BLaER1 (cell line): ENCODE data around the gene C1orf105.
A peak's percentile ranks its signal among the peaks of the same experiment; 100 is the strongest.

ENCODE experiments used
- H3K27ac ChIP-seq: shearing (Covaris generic); formaldehyde crosslinking; 2 replicates; pipeline ENCODE4 v1.8.1; 2022
- H3K27me3 ChIP-seq: shearing (Covaris generic); formaldehyde crosslinking; 2 replicates; pipeline ENCODE4 v1.8.1; 2022
- H3K36me3 ChIP-seq: shearing (Covaris generic); formaldehyde crosslinking; 2 replicates; pipeline ENCODE4 v1.8.1; 2022
- H3K4me1 ChIP-seq: shearing (Covaris generic); formaldehyde crosslinking; 2 replicates; pipeline ENCODE4 v1.8.1; 2022
- H3K4me2 ChIP-seq: shearing (Covaris generic); formaldehyde crosslinking; 2 replicates; pipeline ENCODE4 v1.8.1; 2022
- H3K4me3 ChIP-seq: shearing (Covaris generic); formaldehyde crosslinking; 2 replicates; pipeline ENCODE4 v1.8.1; 2022
- H3K9ac ChIP-seq: shearing (Covaris generic); formaldehyde crosslinking; 2 replicates; pipeline ENCODE4 v1.8.1; 2022
- H3K9me3 ChIP-seq: shearing (Covaris generic); formaldehyde crosslinking; 2 replicates; pipeline ENCODE4 v1.8.1; 2022
- H4K20me1 ChIP-seq: shearing (Covaris generic); formaldehyde crosslinking; 2 replicates; pipeline ENCODE4 v1.8.1; 2022
- Cebpa-rat ChIP-seq: shearing (Covaris generic); IDR thresholded peaks from 2 replicates; pipeline ENCODE4 v1.8.1; 2022

C1orf105 gene

GRCh38 chr1:172514108-172514507 lies 93.6 kb downstream of the C1orf105 start:
- H3K9ac ChIP-seq: no peak overlapping the region
- H3K27ac ChIP-seq: no peak overlapping the region
- no peaks in the 10 kb centered on the region for H4K20me1 ChIP-seq
- H3K36me3 ChIP-seq: no peaks in the 10 kb centered on the region
- H3K4me3 ChIP-seq: no peak overlapping the region
- no peak overlapping the region for H3K4me2 ChIP-seq
- H3K27me3 ChIP-seq: no peaks in the 10 kb centered on the region
- peaks cover 27% of the 10 kb centered on the region for H3K4me1 ChIP-seq
- no peaks in the 10 kb centered on the region for H3K9me3 ChIP-seq
- TF ChIP-seq Cebpa-rat: no peak

- no peak overlapping the region for H3K27ac ChIP-seq
- no peak overlapping the region for H3K4me3 ChIP-seq
- H3K4me2 ChIP-seq: no peak overlapping the region
- TF ChIP-seq Cebpa-rat: no peak
- no peaks in the 10 kb centered on the region for H3K27me3 ChIP-seq
- no peaks in the 10 kb centered on the region for H3K36me3 ChIP-seq
- no peaks in the 10 kb centered on the region for H3K9me3 ChIP-seq
- H3K4me1 ChIP-seq: peaks cover 27% of the 10 kb centered on the region
- H4K20me1 ChIP-seq: no peaks in the 10 kb centered on the region
- H3K9ac ChIP-seq: no peak overlapping the region
Measured at GRCh38 chr1:172515436-172515835, 95.0 kb downstream of the C1orf105 start.

- no peaks in the 10 kb centered on the region for H4K20me1 ChIP-seq
- TF ChIP-seq Cebpa-rat: no peak
- no peak overlapping the region for H3K4me3 ChIP-seq
- no peaks in the 10 kb centered on the region for H3K27me3 ChIP-seq
- no peaks in the 10 kb centered on the region for H3K9me3 ChIP-seq
- H3K9ac ChIP-seq: no peak overlapping the region
- H3K4me1 ChIP-seq: peaks cover 27% of the 10 kb centered on the region
- H3K27ac ChIP-seq: no peak overlapping the region
- no peaks in the 10 kb centered on the region for H3K36me3 ChIP-seq
- H3K4me2 ChIP-seq: peak overlapping the region; percentile 20; the same call in 1 of the 2 replicates
Measured at GRCh38 chr1:172515927-172516326, 95.4 kb downstream of the C1orf105 start.

- no peak for TF ChIP-seq Cebpa-rat
- Histone ChIP-seq H3K9me3 (no peaks in the 10 kb centered on the region), H4K20me1 (no peaks in the 10 kb centered on the region), H3K4me3 (no peak overlapping the region), H3K27me3 (no peaks in the 10 kb centered on the region), H3K4me1 (peaks cover 27% of the 10 kb centered on the region), H3K36me3 (no peaks in the 10 kb centered on the region), H3K27ac (no peak overlapping the region), H3K4me2 (peak overlapping the region; percentile 2; the same call in 1 of the 2 replicates), H3K9ac (no peak overlapping the region)
Measured at GRCh38 chr1:172517081-172517480, 96.6 kb downstream of the C1orf105 start.

GRCh38 chr1:172517545-172517944 lies 97.1 kb downstream of the C1orf105 start:
- Histone ChIP-seq H3K4me3 (no peak overlapping the region), H3K9ac (no peak overlapping the region), H3K27me3 (no peaks in the 10 kb centered on the region), H3K4me1 (peaks cover 27% of the 10 kb centered on the region), H3K36me3 (no peaks in the 10 kb centered on the region), H3K9me3 (no peaks in the 10 kb centered on the region), H3K4me2 (peak overlapping the region; percentile 59), H4K20me1 (no peaks in the 10 kb centered on the region), H3K27ac (no peak overlapping the region)
- TF ChIP-seq Cebpa-rat: no peak
